ENCODE data around the gene PTPN7.
A peak's percentile ranks its signal among the peaks of the same experiment; 100 is the strongest.

PTPN7 gene

DNA sequence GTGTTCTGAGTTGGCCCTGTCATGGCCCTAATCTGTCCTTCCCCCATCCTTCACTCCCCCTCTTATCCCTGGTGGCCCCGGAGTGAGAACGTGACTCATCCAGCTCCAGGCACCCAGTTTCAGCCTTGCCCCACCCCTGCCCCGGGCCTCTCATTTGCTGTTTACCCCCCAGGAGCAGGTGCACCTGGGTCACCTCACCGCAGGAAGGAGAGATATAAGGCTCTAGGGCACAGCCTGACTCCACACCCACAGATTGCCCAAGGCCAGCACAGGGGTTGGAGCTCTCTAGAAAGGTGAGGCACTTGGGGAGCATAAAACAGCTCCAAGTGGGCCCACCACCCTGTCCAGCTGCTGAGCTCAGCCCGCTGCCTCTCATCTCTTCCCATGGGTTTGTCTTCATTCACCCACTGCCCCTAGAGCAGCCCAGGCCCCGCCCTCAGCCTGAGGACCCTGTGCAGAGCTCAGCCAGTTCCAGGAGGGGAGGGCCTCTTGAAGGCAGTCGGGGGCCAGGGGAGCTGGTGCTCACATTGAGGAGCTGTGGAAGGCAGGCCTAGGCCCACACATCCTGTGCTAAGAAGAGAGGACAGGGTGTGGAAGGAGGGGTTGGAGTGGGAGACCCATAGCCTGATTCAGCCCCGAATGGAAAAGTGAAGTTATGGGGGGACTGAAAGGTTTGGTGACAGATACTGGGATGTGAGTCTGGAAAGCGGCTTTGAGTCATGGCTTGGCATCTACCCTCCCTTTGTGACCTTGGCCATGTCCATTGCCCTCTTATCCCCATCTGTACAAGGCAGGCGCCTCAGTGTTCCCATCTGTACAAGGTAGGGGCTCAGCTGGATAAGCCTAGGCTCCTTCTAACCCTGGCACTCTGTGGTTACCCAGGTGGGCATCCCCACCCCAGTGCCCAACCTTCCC, 53.8 kb downstream of the PTPN7 start:
- no peak for DNase-seq (ENCODE audit: low spot score)

DNA sequence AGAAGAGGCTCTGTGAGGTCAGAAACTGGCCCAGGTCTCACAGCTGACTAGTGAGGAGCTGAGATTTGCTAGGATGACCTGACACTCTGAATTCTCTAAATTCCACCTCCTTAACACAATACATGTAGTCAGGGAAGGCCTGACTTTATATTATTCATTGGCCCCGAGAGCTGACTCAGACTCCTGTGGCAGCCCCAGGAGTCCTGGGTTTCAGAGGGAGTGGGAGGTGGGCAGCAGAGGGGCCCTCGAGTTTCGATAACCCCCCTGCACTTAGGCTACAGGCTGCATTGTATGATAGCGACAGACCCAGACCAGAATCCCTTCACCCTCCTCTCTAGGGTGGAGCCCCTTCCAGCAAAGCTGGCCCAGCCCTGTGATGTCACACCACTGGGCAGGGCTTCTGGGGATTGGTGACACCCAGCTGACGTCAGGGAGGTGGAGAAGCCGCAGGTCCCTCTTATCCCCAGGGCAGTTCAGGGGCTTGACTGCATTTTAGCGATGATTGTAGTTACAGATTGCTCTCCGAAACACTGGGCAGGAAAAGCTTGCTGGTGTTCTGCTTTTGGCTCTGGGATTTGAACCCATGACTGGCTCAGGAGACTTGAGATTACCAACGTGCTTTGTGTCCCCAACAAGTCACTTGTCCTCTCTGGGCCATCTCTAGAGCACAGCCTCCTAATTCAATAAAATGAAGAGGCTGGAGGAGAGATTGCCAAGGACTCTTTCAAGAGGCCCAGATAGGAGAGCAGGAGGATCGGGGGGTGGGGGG, 54.6 kb downstream of the PTPN7 start:
- peak; percentile 51 for DNase-seq (ENCODE audit: low spot score)

- DNase-seq (ENCODE audit: low spot score): no peak
Observed at GRCh38 chr1:202104073-202104472, 56.3 kb downstream of the PTPN7 start.

DNA sequence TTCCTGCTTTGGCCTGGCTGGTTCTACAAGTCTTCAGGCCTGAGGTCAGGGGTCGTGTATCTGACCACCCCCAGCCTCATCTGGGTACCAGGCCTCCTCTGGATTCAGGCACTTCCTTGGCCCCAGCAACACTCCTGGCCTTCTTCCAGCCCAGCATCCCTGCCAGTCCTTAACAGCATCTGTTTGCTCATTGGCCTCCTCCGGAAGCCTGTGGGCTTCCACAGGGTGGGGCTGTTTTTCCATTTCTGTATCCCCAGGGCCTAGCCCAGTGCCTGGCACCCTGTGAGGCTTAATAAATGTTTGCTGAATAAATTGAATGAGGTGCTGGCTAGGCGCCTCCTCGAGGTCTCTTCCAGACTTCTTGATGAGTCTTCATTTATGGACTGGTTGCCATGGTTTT, 59.2 kb downstream of the PTPN7 start:
- no peak for DNase-seq (ENCODE audit: low spot score)

All from COLO829 (cell line).